Ovary (tissue), 9 donors: Measurements from ENCODE around the gene ENOPH1. TPM values are rescaled to one million over a fixed set of nuclear protein-coding genes. Genes with fewer than 3 reads are reported as not detected.

Experiments used
- DNase-seq, 5 donors: peaks; one replicate each; pipeline ENCODE4 v3.0.0-alpha.2; 2019 to 2020
- H3K27ac ChIP-seq, 2 donors: fragments of 200-600 bp; one replicate each; pipeline versions ENCODE4 v1.5.1 to v1.8.0; 2019 to 2022
- H3K27me3 ChIP-seq: fragments of 200-600 bp; one replicate; pipeline ENCODE4 v1.8.0; 2022
- H3K36me3 ChIP-seq: fragments of 200-600 bp; sonication (generic); one replicate; pipeline ENCODE4 v1.5.1; 2019
- H3K4me1 ChIP-seq: one replicate; pipeline ENCODE4 v1.8.1; 2013; ENCODE audit warnings: mild to moderate bottlenecking, moderate library complexity; ENCODE audit not compliant: insufficient read depth
- H3K4me3 ChIP-seq: fragments of 200-600 bp; sonication (generic); one replicate; pipeline ENCODE4 v1.5.1; 2017
- H3K9me3 ChIP-seq, 2 donors: fragments of 200-600 bp in 1 of 2; sonication (generic) in 1 of 2; one replicate each; pipeline versions ENCODE4 v1.5.1 to v1.8.1; 2013 to 2019; ENCODE audit warnings: mild to moderate bottlenecking in 1 of 2, moderate library complexity in 1 of 2
- CTCF ChIP-seq, 3 donors: fragments of 450-650 bp in 2 of 3; fragments of 200-600 bp in 1 of 3; IDR thresholded peaks; one replicate each; pipeline versions ENCODE4 v1.5.1 to v1.8.0; 2016 to 2022; ENCODE audit warnings: antibody characterized with exemption in 3 of 3, mild to moderate bottlenecking in 1 of 3
- EP300 ChIP-seq: sonication (generic); formaldehyde crosslinking; IDR thresholded peaks from one replicate; pipeline ENCODE4 v1.6.1; 2017; ENCODE audit warnings: antibody characterized with exemption
- POLR2A ChIP-seq: fragments of 450-650 bp; IDR thresholded peaks from one replicate; pipeline ENCODE4 v1.6.1; 2017; ENCODE audit warnings: antibody characterized with exemption, mild to moderate bottlenecking, moderate library complexity
- WGBS, 3 donors: extraction: QIAGEN DNeasy Blood & Tissue Kit in 1 of 3; methylation state at CpG; one replicate each; pipeline versions ENCODE4 v1.1.5 to v1.1.7; 2013 to 2017; 5-methylcytosine and 5-hydroxymethylcytosine counted together
- intact Hi-C, 4 donors: fragments of 100-400 bp; cut with DNase I; formaldehyde crosslinking; loops; one replicate each; pipeline versions ENCODE4 v1.11.0 to v1.15.1; 2022 to 2023
- polyA plus RNA-seq, 2 donors: library from polyadenylated mRNA; stranded (reverse); fragments of 200-250 nt in 1 of 2; fragments of 350-450 nt in 1 of 2; fragmentation: Illumina TruSeq in 1 of 2; extraction: RNeasy Lipid Tissue Mini Kit (QIAGEN cat#74804) in 1 of 2; gene quantifications; one replicate each; pipeline ENCODE4 v1.2.3, GENCODE V29; 2013 to 2014
- total RNA-seq, 7 donors: library from RNA; depleted of rRNA in 2 of 7; stranded (reverse); fragments of >200 nt in 2 of 7; fragmentation: NEBNext Ultra II Directional in 3 of 7; extraction: Animal tissue kit (Norgen Biotek cat#: 25700) in 3 of 7; gene quantifications; one replicate each; pipeline versions ENCODE4 v1.1.0 to v1.2.4, GENCODE V29; 2016 to 2023
- donor health status: DM: no; HTN: no; CAD: no; lungs with moderate emphysema.
- donor health status: DM: no; HTN: no; CAD: no.
- donor health status: Bipolar disorder and iron deficiency.
- donor health status: DM: yes; HTN: yes; CAD: no.
- donor health status: DM: no; HTN: no; CAD: no.
- donor health status: DM: yes; HTN: yes; CAD: no.

Gene ENOPH1
- total and polyA plus RNA-seq, 9 donors, result 16.1 to 34.2 (median 24.1) TPM

- DNase-seq, result no peak
- no peak overlapping the region for H3K4me3 ChIP-seq
- H3K4me1 ChIP-seq, result no peaks in the 10 kb centered on the region
- no peak for TF ChIP-seq CTCF (IDR thresholded peaks at IDR 0.05)
- TF ChIP-seq POLR2A, result no peak
- TF ChIP-seq EP300, result no peak
- intact Hi-C loops, result no loop called here
- H3K9me3 ChIP-seq, result no peaks in the 10 kb centered on the region
- H3K27ac ChIP-seq, result no peak overlapping the region
- WGBS, 3 donors, result 69 to 73% (median 72%) methylated on average over 5 of the region's 5 CpGs
- no peaks in the 10 kb centered on the region for H3K27me3 ChIP-seq
- no peaks in the 10 kb centered on the region for H3K36me3 ChIP-seq
These were observed 70.2 kb downstream of the ENOPH1 start for GRCh38 chr4:82500435-82501153.

GRCh38 chr4:82501154-82501442 is 70.7 kb downstream of the ENOPH1 start:
- Histone ChIP-seq H3K36me3 (no peaks in the 10 kb centered on the region), H3K27me3 (no peaks in the 10 kb centered on the region), H3K27ac (no peak overlapping the region), H3K4me3 (no peak overlapping the region), H3K4me1 (no peaks in the 10 kb centered on the region), H3K9me3 (no peaks in the 10 kb centered on the region)
- intact Hi-C loops, result no loop called here
- TF ChIP-seq EP300 (no peak), CTCF (IDR thresholded peaks at IDR 0.05) (no peak), POLR2A (no peak)
- DNase-seq, result no peak
- 90 to 92% (median 90%) methylated on average over 2 of the region's 2 CpGs for WGBS, 3 donors

GRCh38 chr4:82508011-82508410 is 77.6 kb downstream of the ENOPH1 start:
- H3K27ac ChIP-seq, result no peak overlapping the region
- no peaks in the 10 kb centered on the region for H3K9me3 ChIP-seq
- intact Hi-C loops, result no loop called here
- no peaks in the 10 kb centered on the region for H3K4me1 ChIP-seq
- DNase-seq, result no peak
- H3K36me3 ChIP-seq, result no peaks in the 10 kb centered on the region
- H3K4me3 ChIP-seq, result no peak overlapping the region
- H3K27me3 ChIP-seq, result no peaks in the 10 kb centered on the region
- no peak for TF ChIP-seq EP300
- no peak for TF ChIP-seq POLR2A

GRCh38 chr4:82508806-82509428 is 78.5 kb downstream of the ENOPH1 start:
- H3K36me3 ChIP-seq, result no peaks in the 10 kb centered on the region
- 74 to 75% (median 75%) methylated on average over 5 of the region's 5 CpGs for WGBS, 3 donors
- intact Hi-C loops, result no loop called here
- no peaks in the 10 kb centered on the region for H3K4me1 ChIP-seq
- no peak for TF ChIP-seq EP300
- TF ChIP-seq POLR2A, result no peak
- TF ChIP-seq CTCF (IDR thresholded peaks at IDR 0.05), result no peak
- no peaks in the 10 kb centered on the region for H3K9me3 ChIP-seq
- no peak overlapping the region for H3K4me3 ChIP-seq
- DNase-seq, result no peak
- no peak overlapping the region for H3K27ac ChIP-seq
- H3K27me3 ChIP-seq, result no peaks in the 10 kb centered on the region

GRCh38 chr4:82510216-82510615 is 79.8 kb downstream of the ENOPH1 start:
- Histone ChIP-seq H3K36me3 (no peaks in the 10 kb centered on the region), H3K27me3 (no peaks in the 10 kb centered on the region), H3K4me1 (no peaks in the 10 kb centered on the region), H3K4me3 (no peak overlapping the region), H3K9me3 (no peaks in the 10 kb centered on the region), H3K27ac (no peak overlapping the region)
- intact Hi-C loops, result no loop called here
- no peak for TF ChIP-seq EP300
- TF ChIP-seq POLR2A, result no peak
- no peak for TF ChIP-seq CTCF (IDR thresholded peaks at IDR 0.05)
- no peak for DNase-seq
- WGBS, 3 donors, result 95 to 100% (median 99%) methylated on average over 3 of the region's 3 CpGs
